Osteoblast (primary cell): ENCODE measurements around the gene IDE. TPM values are rescaled to one million over a fixed set of nuclear protein-coding genes. Genes with fewer than 3 reads are reported as not detected.

Experiments
- DNase-seq: peaks from one replicate; pipeline ENCODE4 v3.0.0; 2011; ENCODE audit warnings: low spot score, mixed read lengths; ENCODE audit not compliant: insufficient read length; ENCODE audit errors: missing footprints
- H2AFZ ChIP-seq: 2 replicates; pipeline ENCODE4 v1.6.0; 2011; ENCODE audit warnings: mild to moderate bottlenecking, low read length
- H3K27ac ChIP-seq: 2 replicates; pipeline ENCODE4 v1.5.1; 2011; ENCODE audit warnings: mild to moderate bottlenecking, low read depth, low read length, moderate library complexity
- H3K27me3 ChIP-seq: 2 replicates; pipeline ENCODE4 v1.6.0; 2012; ENCODE audit warnings: mild to moderate bottlenecking, control low read depth, inconsistent platforms, low read length, moderate library complexity; ENCODE audit not compliant: insufficient read depth
- H3K36me3 ChIP-seq: 2 replicates; pipeline ENCODE4 v1.5.1; 2011; ENCODE audit warnings: mild to moderate bottlenecking, low read length, control low read depth, moderate library complexity; ENCODE audit not compliant: insufficient read depth
- H3K4me1 ChIP-seq: 2 replicates; pipeline ENCODE4 v1.5.1; 2011; ENCODE audit warnings: mild to moderate bottlenecking, low read length, control low read depth, moderate library complexity; ENCODE audit not compliant: insufficient read depth
- H3K4me2 ChIP-seq: 2 replicates; pipeline ENCODE4 v1.6.0; 2011; ENCODE audit warnings: mild to moderate bottlenecking, low read length; ENCODE audit not compliant: insufficient read depth
- H3K4me3 ChIP-seq: fragments of 200-600 bp; sonication (generic); 3 replicates; pipeline ENCODE4 v1.5.1; 2012; ENCODE audit warnings: mild to moderate bottlenecking, low read length, inconsistent platforms; ENCODE audit not compliant: insufficient read depth
- H3K79me2 ChIP-seq: 2 replicates; pipeline ENCODE4 v1.6.0; 2012; ENCODE audit warnings: mild to moderate bottlenecking, low read length, control low read depth, inconsistent platforms; ENCODE audit not compliant: insufficient read depth
- H3K9me3 ChIP-seq: 2 replicates; pipeline ENCODE4 v1.5.1; 2011; ENCODE audit warnings: low read depth, low read length, control low read depth
- H4K20me1 ChIP-seq: 2 replicates; pipeline ENCODE4 v1.6.0; 2012; ENCODE audit warnings: mild to moderate bottlenecking, low read length, control low read depth; ENCODE audit not compliant: insufficient read depth
- CTCF ChIP-seq: IDR thresholded peaks from 2 replicates; pipeline ENCODE4 v1.5.1; 2011; ENCODE audit warnings: mild to moderate bottlenecking, low read depth, low read length, moderate library complexity; ENCODE audit errors: extremely low read depth
- total RNA-seq: library from RNA; depleted of rRNA; stranded (reverse); fragments of >200 nt; gene quantifications from 2 replicates; pipeline ENCODE4 v1.2.3, GENCODE V29; 2012

The IDE gene
- total RNA-seq, 1 donor, result 36.9 TPM

DNA sequence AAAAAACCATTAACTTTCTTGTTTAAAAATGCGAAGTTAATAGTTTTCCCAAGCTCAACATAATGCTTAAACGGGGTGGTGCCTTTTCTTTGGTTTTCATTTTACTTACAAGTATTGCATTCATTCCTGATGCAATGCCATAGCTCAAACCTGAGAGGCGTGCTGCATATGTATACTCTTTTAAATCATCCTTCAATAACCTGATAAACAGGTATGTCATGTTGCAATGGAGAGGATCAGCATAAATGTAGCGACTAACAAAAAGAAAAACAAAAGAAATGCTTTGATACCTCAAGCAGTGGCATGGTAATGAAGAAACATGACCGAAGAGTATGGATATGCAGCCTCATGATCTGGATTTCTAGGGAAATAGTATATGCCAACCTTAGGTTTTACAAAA is 95.4 kb downstream of the IDE start:
- H3K27ac ChIP-seq, result no peak overlapping the region
- no peak overlapping the region for H3K4me2 ChIP-seq
- H2AFZ ChIP-seq, result no peak overlapping the region
- H3K27me3 ChIP-seq, result no peaks in the 10 kb centered on the region
- no peak for TF ChIP-seq CTCF
- no peaks in the 10 kb centered on the region for H4K20me1 ChIP-seq
- no peaks in the 10 kb centered on the region for H3K79me2 ChIP-seq
- no peaks in the 10 kb centered on the region for H3K9me3 ChIP-seq
- H3K4me1 ChIP-seq, result no peaks in the 10 kb centered on the region
- DNase-seq, result no peak
- H3K4me3 ChIP-seq, result no peak overlapping the region
- peaks cover 19% of the 10 kb centered on the region for H3K36me3 ChIP-seq

- Histone ChIP-seq H4K20me1 (no peaks in the 10 kb centered on the region), H3K79me2 (no peaks in the 10 kb centered on the region), H3K4me3 (no peak overlapping the region), H2AFZ (no peak overlapping the region), H3K9me3 (no peaks in the 10 kb centered on the region), H3K4me1 (no peaks in the 10 kb centered on the region), H3K36me3 (peaks cover 17% of the 10 kb centered on the region), H3K27me3 (no peaks in the 10 kb centered on the region), H3K27ac (no peak overlapping the region), H3K4me2 (no peak overlapping the region)
- no peak for TF ChIP-seq CTCF
- DNase-seq, result no peak
Observed at GRCh38 chr10:92475357-92475868, 98.5 kb downstream of the IDE start.

- Histone ChIP-seq H3K27ac (no peak overlapping the region), H3K4me2 (no peak overlapping the region), H3K36me3 (peaks cover 11% of the 10 kb centered on the region), H3K9me3 (no peaks in the 10 kb centered on the region), H3K27me3 (no peaks in the 10 kb centered on the region), H3K4me1 (no peaks in the 10 kb centered on the region), H2AFZ (no peak overlapping the region), H3K4me3 (no peak overlapping the region), H3K79me2 (no peaks in the 10 kb centered on the region), H4K20me1 (no peaks in the 10 kb centered on the region)
- no peak for DNase-seq
- no peak for TF ChIP-seq CTCF
Observed at GRCh38 chr10:92470026-92470425, 103.9 kb downstream of the IDE start.

GRCh38 chr10:92464364-92464763 is 109.5 kb downstream of the IDE start:
- H3K9me3 ChIP-seq, result no peaks in the 10 kb centered on the region
- peaks cover 43% of the 10 kb centered on the region for H3K36me3 ChIP-seq
- DNase-seq, result no peak
- no peak overlapping the region for H3K4me2 ChIP-seq
- no peaks in the 10 kb centered on the region for H3K27me3 ChIP-seq
- H3K79me2 ChIP-seq, result no peaks in the 10 kb centered on the region
- TF ChIP-seq CTCF, result no peak
- H2AFZ ChIP-seq, result no peak overlapping the region
- no peak overlapping the region for H3K27ac ChIP-seq
- H3K4me1 ChIP-seq, result no peaks in the 10 kb centered on the region
- H4K20me1 ChIP-seq, result no peaks in the 10 kb centered on the region
- H3K4me3 ChIP-seq, result no peak overlapping the region
